Astrocyte of the hippocampus (primary cell): ENCODE results near the gene INMT.
"Not testable (repeated sequence)": the region's sequence is repeated elsewhere in the genome, so short reads cannot be mapped to it uniquely, and the experiment has no call there.

ENCODE experiments used
- DNase-seq: peaks from one replicate; pipeline ENCODE4 v3.0.0; 2011; ENCODE audit warnings: low read depth, low spot score

Gene INMT

DNA sequence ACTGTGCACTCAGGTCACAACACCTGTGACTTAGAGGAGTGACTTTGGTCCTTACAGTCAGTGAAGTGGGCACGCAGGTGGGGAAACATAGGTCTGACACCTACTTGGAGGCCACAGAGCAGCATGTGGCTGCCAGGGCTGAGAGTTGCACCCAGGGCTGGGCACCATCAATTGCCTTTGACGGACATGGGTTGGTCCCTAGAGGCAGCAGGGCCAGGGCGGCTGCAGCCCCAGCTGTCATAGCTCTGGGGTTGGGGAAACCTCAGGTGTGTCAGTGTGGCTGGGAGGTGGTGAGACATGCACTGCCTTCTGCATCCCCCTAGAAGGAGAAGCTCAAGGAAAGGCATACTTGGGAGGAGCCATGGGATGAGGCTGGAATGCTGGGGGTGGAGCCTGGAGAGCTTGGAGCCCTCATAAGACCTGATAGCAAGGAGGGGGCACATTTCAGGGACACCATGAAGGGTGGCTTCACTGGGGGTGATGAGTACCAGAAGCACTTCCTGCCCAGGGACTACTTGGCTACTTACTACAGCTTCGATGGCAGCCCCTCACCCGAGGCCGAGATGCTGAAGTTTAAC is at the start of gene INMT:
Gene INMT, plus strand, starts transcription at position 440 of the 578 bp plus-strand sequence. Its CDS starts 16 bp downstream, at position 456.
- no peak for DNase-seq

DNA sequence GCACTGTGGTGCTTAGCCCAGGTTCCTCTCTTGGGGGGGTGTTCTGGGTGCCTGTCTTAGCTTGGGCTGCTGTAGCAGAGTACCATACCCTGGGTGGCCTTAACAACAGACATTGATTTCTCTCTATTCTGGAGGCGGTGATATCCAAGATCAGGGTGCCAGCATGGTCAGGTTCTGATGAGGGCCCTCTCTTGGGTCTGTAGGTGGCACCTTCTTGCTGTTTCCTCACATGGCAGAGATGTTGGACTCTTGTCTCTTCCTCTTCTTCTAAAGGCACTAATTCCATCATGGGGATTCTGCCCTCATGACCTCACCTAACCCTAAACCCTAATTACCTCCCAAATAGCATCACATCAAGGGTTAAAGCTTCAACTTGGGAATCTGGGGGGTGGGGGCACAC is 49.7 kb upstream of the INMT start:
- DNase-seq = no peak

DNA sequence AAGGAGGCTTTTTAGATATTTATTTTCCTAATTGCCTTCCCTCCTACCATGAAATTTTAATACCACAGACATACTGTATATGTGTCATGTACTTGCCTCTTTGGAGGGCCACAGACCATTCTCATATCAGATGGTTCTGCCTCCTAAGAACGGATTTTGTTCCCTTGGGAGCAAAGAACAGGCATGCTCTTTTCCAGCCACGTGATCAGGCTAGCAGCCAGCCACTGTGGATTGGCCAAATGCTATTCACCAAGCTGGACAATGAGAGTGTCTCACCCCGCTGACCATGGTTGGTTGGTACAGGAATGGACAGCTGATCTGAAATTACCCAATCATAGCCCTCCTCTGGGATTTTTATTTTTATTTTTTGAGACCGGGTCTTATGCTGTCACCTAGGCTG is 48.2 kb upstream of the INMT start:
- DNase-seq = no peak

DNA sequence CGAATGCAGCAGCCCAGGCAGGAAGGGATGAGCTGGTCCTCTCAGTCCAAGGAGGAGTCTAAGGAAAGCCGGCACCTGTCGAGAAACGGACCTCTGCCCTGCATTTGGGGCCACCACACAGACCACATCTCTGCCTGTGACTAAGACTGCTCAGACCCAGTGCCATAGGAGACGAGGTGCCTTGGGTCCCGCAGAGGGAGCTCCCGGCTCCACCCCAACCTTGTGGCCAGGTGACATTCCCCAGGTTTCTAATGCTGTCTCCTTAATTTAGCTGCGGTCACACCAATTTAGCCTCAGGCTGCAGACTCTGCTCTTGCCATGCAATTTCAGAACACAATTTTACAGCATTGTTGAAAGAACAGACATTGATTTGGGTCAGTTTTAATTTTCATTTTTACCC is 46.9 kb upstream of the INMT start:
- no peak for DNase-seq

DNA sequence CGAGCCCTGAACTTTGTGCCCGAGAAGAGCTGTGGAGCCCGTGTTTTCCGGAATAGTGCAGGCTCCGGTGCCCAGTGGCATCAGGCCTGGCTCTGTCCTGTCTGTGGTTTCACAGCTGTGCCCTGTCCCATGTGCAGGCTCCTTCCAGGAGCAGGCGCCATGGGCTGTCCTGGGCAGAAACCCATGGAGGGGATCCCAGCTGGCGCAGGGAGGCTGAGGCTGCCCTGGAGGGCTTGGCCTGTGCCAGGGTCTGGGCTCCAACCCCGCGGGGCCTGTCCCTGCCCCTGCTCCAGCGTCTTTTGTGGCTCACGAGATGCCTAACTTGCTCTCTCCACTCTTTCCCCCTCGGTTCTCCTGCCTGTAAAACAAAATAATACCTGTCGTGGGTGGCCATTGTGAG is 46.3 kb upstream of the INMT start:
- DNase-seq = no peak

DNA sequence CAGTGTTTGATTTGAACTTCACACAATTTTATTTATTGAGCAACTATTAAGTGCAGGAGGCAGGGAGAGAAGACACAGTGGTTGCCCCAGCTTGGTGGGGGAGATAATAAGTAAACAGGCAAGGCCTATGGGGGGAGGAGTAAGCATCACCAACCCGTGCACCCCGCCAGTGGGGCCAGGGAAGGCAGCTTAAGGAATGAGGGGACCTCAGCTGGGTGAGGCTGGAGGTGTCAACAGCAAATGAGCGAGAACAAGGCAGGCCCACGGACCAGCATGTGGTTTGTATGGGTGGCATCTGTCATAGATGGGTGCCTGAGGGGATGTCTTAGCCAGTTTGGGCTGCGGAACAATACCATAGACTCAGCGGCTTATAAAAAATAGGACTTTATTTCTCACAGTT is 45.6 kb upstream of the INMT start:
- DNase-seq = no peak

DNA sequence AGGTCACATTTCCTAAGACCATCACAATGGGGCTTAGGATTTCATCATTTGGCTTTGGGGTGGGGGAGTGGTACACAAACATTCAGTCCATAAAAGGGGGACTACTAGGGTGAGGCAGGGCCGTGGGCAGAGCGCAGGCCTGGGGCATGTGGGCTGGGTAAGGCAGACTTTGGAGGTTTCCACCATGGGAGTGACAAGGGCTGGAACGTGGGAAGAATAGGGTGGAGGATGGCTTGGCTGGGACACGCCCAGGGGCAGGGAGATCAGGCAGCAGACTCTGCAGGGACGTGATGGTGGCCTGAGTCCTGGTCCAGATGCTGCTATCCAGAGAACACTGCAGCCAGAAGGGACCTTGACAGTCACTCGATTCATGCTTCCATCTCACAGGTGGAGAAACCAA is 45.0 kb upstream of the INMT start:
- DNase-seq = no peak

DNA sequence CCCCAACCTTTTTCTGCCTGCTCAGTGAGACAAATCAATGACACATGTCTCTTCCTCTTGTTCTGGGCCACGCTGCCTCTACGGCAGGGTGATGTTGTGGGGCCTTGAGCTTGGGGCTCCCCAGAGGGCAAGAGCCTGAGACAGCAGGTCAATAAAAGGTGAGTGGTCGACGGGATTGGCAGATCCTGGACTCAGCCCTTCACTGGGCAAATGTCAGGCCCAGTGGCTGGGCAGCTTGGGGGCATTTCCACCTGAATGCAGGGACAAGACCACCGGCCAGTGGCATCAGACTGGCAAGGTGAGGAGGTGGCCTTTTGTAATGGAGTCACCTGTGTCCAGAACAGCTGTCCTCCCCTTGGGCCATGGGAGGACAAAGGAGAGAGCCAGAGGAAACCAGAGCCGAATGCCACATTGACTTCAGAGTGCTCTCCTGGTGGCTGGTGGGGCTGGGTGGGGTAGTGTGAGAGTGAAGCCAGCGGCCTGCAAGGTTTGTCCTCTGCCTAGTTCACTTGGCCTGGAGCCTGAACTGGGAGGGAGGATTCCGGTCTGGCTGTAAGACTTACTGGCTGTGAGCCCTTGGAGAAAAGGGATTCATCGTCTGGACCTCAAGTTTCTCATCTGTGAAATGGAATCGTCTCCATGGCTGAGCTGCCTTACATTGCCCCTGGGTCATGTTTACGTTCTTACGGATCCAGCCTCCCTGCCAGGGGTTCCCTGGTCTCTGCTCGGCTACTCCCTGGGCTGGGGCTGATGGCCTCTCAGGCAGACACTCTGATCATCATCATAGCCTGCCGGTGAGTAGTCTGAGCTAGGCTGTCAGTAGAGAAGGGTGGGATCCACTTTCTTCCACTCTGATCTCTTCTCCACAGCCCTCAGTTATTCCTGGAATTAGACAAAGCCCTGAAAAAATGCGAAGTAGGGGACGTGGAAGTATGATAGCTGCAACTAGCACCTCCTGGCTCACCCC is 44.3 kb upstream of the INMT start:
- no peak for DNase-seq

DNA sequence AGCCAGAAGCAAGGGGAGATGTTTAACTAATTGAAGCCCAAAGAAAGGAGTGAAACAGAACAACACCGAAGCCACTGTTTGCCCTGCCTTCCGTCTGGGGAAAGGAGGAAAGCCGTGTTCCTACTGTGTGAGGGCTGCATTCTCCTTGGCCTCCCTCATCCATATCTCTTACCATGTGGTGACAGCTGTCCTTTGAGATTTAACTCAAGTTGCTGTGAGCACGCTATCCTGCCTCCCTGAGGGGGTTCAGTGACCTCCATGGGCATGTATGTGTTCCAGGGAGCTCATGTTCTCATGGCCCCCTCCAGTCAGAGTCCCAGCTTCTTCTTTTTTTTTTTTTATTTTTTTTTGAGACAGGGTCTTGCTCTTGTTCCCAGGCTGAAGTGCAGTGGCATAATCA is 43.5 kb upstream of the INMT start:
- no peak for DNase-seq

DNA sequence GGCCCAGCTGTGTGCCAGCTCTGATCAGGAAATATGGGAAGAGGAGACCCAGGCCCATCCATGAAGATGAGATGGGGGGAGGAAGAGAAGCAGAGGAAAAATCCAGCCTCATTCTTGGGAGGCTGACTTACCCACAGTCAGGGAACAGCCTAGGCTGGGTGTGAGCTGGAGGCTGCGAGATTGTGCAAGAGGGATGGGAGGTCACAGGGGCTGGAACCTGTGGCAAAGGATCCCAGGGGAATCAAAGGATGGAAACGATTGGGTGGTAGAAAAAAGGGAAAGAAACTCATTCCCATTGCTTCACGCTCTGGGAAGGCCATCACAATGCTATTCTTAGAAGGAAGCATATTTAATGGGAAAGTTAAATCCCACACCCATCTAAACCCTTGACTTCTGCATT is 43.0 kb upstream of the INMT start:
- DNase-seq = no peak

DNA sequence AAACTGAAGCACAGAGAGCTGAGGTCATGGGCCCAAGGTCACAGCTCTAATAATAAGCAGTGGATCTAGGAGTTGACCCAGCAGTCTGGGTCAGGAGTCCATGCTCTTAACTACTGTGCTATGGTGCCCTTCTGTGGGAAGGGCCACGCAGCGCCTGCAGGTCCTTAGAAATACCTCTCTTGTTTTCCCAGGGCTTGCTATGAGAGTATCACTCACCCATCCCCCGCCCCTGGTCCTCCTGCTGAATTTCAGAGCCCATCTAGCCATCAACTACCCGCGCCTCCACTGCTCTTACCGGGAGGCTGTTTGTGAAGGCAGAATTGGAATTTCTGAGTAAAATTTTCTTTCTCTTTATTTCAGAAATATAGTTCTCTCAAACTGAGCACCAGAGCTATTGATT is 42.4 kb upstream of the INMT start:
- no peak for DNase-seq

DNA sequence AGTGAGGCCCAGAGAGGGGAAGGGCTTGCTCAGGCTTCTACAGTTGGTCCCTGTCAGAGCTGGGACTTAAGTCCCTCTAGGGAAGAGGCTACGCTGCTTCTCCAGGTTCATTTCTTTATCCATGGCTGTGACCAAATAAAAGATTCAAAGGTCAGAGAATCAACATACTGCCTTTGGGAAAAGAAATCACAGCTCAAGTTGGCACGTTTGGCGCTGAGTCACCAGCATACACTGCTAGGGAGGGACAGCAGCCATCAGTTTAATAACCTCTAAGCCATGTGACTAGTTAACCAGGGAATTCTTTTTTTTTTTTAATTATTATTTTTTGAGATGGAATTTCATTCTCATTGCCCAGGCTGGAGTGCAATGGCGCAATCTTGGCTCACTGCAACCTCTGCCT is 41.3 kb upstream of the INMT start:
- no peak for DNase-seq

DNA sequence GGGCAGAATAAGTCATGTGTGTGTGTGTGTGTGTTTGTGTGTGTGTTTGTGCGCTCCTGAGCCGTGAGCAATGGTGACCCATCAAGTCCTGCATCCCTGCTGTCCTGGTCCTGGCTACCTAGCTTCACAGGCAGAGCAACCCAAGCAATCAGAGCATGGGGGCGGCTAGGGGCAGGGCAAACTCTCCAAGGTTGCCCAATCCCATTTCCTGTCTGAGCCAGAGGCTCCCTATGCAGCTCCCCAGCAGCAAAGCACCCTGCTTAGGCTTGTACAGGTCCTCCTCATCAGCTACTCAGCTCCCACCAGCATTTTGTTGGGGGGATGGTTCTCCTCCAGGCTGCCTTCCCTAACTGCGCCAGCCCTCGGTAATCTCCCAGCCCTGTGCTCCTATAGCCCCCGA is 38.5 kb upstream of the INMT start:
- no peak for DNase-seq

DNA sequence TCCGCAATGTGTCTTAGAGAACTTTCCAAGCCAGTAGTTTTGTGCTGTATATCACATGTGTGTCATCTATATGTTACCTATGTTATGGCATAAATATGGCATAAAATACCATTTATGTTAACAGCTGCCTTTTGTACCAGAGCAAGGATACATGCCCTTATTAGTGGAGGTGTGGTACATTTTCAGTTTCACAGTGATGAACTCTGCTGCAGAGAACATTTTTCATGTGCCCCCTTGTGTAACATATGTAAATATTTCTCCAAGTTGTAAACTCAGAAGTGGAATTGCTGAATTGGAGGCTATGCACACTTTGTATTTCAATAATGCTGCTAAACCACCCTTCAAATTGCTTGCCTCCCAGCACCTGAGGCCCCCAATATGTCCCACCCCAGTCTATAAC is 37.8 kb upstream of the INMT start:
- DNase-seq = no peak

DNA sequence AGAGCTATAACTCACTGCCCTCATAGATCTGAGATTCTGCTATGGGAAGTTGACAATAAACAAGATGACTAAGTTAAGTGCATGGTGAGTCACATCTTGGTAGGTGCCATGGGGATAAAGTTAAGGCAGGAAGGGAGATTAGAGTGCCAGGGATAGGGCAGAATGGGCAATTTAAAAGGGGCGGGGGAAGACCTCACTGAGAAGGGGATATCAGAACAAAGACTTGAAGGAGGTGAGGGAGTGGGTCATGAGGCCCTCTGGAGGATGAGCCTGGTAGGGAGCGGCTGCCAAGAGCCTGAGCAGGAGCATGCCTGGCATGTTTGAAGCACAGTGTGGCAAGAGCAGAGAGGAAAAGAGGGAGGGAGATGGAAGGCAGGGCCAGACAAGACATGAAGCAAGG is 34.8 kb upstream of the INMT start:
- no peak for DNase-seq

DNA sequence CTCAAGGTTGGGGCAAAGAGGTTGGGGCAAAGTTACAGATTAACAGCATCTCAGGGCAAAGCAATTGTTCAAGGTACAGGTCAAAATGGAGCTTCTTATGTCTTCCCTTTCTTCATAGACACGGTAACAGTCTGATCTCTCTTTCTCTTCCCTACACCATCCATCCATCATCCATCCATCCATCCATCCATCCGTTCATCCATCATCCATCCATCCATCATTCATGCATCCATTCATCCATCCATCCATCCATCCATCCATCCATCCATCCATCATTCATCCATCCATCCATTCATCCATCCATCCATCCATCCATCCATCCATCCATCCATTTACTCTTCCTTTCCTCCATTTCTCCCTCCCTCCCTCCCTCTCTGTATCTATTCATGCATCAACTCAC is 32.5 kb upstream of the INMT start:
- not testable (repeated sequence) for DNase-seq

DNA sequence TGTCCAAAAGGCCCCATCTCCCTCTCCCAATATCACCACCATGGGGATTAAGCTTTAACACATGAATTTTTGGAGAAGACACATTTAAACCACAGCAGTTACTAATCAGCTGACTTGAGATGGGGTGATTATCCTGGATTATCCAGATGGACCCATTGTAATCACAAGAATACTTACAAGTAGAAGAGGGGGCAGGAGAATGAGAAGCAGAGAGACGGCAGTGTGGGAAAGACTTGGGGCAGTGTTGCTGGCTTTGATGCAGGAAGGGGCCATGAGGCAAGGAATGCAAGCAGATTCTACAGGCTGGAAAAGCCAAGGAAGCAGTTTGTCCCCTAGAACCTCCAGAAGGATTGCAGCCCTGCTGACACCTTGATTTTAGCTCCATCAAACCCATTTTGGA is 30.7 kb upstream of the INMT start:
- no peak for DNase-seq

DNA sequence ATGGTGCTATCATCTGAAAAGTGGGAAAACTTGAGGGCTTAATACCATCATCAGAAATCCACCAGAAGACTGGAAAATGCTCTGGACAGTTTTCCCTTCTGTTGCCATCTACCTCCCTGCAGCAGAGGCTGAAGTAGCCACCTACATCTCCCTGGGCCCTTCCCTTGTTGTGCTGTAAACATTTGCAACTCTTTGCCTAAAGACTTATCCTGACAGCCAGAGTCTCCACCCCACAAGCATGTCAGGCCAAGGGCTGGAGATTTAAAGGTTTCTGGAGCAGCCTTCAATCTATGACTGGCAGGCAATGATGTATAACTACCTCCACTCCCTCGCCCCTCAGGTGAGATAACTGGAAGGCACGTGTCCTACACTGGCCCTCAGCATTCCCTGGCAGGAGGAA is 29.7 kb upstream of the INMT start:
- no peak for DNase-seq

DNA sequence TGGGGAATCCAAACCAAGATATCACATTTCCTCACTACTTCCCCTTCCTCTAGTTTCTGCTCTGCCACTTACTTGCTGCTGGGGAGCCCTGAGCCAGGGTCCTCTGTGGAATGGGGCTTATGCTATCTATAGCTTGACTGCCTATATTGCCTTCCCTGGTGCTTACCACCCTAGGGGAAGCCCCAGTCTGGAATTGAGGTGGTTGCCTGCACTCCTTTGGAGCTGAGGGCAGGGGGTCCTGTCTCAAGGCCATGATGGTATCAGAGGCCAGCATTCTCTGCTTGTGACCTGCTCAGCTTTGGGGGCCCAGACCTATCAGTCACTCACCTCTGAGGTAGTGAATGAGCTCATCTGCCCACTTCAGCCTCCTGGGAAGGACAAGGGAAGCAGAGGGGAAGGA is 29.3 kb upstream of the INMT start:
- no peak for DNase-seq

DNA sequence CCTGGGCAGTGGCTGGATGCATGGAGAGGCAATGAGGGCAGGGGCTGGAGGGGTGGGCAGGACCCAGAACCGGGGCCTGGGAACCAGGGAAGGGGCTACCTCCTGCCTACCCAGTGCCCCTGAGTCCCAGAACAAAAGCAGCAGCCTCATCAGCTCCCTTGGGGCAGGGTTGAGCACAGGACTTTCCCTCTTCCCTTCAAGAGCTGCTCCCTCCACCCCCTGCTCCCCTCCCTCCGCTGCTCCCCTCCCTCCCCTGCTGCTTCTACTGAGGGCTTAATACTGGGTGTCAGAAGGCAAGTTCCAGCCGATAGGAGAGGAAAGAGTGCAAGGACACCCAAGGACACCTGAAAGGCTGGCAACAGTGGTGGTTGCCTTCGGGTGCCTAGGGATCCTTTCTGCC is 28.2 kb upstream of the INMT start:
- no peak for DNase-seq

DNA sequence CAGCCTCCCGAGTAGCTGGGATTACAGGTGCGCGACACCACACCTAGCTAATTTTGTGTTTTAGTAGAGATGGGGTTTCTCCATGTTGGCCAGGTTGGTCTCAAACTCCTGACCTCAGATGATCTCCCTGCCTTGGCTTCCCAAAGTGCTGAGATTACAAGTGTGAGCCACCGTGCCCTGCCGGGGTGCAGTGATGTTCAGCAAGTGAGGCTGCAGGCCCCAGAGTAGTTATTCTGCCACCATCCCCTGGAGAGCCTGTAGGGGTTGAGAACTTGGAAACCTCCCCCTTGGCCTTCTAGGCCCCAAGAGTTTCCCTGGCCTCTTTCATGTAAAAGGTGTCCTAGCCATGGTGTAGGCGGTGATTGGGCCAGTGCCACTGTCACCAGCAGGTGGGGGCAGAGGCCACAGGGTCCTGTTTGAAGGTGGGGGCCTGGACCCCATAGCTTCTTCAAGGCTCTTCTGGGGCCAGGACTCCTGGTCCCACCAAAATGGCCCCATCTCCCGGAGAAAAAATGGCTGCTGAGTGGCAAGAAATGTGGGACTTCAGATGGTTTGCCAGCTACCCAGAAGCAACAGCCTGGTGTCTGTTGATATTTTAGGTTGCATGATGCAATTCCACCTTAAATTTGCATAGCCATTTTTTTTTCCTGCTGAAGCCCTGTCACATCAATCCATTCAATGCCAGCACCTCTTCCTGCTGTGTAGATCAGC is 25.5 kb upstream of the INMT start:
- DNase-seq = no peak

DNA sequence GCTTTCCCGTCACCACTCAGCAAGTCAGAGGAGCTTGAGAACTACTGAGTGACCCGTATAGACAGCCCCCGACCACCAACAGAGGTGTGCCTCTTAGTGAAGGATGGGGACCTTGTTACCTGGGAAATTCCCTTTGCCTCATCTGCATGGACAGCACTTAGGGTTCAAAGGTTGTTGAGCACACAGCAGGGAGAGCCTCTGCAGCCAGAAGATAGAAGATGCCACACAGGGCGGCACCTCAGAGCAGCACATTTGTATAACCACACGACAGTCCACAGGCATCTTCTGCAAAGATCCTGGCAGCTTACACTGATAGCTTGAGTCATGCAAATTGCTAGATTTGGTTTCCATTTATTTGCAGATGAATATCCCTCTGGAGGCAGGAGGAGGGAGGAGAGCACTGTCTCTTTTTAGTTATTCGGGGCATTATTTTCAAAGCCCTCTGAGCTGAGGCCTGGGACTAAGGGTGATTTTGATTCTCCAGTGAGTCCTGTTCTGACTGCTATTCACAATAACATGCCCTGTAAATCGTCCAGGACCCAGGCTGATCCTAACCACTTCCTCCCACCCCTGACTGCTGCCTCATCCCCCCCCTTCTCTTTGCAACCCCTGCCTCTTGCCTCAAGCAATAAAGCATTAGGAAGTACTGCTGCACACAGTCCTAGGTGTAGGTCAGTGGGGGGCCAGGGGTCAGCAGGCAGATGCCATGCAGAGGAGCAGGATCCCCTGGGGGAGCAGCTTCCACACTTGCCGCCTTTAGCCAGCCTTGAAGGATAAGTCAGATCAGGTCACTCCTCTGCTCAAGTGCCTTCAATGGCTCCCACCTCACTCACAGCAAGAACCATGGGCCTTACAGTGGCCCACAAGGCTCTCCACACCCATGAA is 24.6 kb upstream of the INMT start:
- DNase-seq = no peak
